Colonic mucosa (tissue), 4 donors: ENCODE results near the gene SLC41A3. TPM values are rescaled to one million over a fixed set of nuclear protein-coding genes. Genes with fewer than 3 reads are reported as not detected.

Source experiments
- DNase-seq: peaks from one replicate; pipeline ENCODE4 v3.0.0-alpha.2; 2020
- H3K27ac ChIP-seq: fragments of 200-600 bp; one replicate; pipeline ENCODE4 v1.8.0; 2021
- H3K27me3 ChIP-seq: fragments of 200-600 bp; one replicate; pipeline ENCODE4 v1.8.0; 2021
- H3K36me3 ChIP-seq: fragments of 200-600 bp; one replicate; pipeline ENCODE4 v1.8.0; 2021
- H3K4me1 ChIP-seq: fragments of 200-600 bp; one replicate; pipeline ENCODE4 v1.8.0; 2021; ENCODE audit warnings: mild to moderate bottlenecking
- H3K4me3 ChIP-seq: fragments of 200-600 bp; one replicate; pipeline ENCODE4 v1.8.0; 2021
- H3K9ac ChIP-seq, 2 donors: one replicate each; pipeline ENCODE4 v1.7.0; 2013; ENCODE audit warnings: control low read depth in 2 of 2, low read depth in 2 of 2, low read length in 2 of 2
- H3K9me3 ChIP-seq: fragments of 200-600 bp; one replicate; pipeline ENCODE4 v1.8.0; 2021
- intact Hi-C: fragments of 100-400 bp; cut with DNase I; formaldehyde crosslinking; loops from one replicate; pipeline ENCODE4 v1.14.1; 2022
- total RNA-seq, 2 donors: library from RNA; stranded (reverse); fragmentation: NEBNext Ultra II Directional in 1 of 2; extraction: Animal tissue kit (Norgen Biotek cat#: 25700) in 1 of 2; gene quantifications; one replicate each; pipeline ENCODE4 v1.2.1, GENCODE V29; 2021
- TF ChIP-seq, protein P1 (sequence below): fragments of 200-600 bp; IDR thresholded peaks from one replicate; pipeline ENCODE4 v1.8.0; 2022; ENCODE audit warnings: antibody characterized with exemption, mild to moderate bottlenecking
- donor health status: healthy.
- donor health status: DM: no; HTN: no; CAD: no.
- donor health status: DM: no; HTN: no; CAD: no.

SLC41A3 gene
- total RNA-seq, 2 donors from 2014 or later = 27.6 to 33.1 TPM

- intact Hi-C loops = no loop called here
- Histone ChIP-seq H3K27me3 (no peaks in the 10 kb centered on the region), H3K27ac (no peak overlapping the region), H3K4me3 (no peak overlapping the region), H3K9ac (no peak overlapping the region), H3K36me3 (no peaks in the 10 kb centered on the region), H3K4me1 (no peaks in the 10 kb centered on the region), H3K9me3 (no peaks in the 10 kb centered on the region)
- DNase-seq = peak; percentile 6
- TF ChIP-seq, protein P1, sequence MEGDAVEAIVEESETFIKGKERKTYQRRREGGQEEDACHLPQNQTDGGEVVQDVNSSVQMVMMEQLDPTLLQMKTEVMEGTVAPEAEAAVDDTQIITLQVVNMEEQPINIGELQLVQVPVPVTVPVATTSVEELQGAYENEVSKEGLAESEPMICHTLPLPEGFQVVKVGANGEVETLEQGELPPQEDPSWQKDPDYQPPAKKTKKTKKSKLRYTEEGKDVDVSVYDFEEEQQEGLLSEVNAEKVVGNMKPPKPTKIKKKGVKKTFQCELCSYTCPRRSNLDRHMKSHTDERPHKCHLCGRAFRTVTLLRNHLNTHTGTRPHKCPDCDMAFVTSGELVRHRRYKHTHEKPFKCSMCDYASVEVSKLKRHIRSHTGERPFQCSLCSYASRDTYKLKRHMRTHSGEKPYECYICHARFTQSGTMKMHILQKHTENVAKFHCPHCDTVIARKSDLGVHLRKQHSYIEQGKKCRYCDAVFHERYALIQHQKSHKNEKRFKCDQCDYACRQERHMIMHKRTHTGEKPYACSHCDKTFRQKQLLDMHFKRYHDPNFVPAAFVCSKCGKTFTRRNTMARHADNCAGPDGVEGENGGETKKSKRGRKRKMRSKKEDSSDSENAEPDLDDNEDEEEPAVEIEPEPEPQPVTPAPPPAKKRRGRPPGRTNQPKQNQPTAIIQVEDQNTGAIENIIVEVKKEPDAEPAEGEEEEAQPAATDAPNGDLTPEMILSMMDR = no peak
Observed at GRCh38 chr3:126036056-126036549, 47.8 kb downstream of the SLC41A3 start.

DNA sequence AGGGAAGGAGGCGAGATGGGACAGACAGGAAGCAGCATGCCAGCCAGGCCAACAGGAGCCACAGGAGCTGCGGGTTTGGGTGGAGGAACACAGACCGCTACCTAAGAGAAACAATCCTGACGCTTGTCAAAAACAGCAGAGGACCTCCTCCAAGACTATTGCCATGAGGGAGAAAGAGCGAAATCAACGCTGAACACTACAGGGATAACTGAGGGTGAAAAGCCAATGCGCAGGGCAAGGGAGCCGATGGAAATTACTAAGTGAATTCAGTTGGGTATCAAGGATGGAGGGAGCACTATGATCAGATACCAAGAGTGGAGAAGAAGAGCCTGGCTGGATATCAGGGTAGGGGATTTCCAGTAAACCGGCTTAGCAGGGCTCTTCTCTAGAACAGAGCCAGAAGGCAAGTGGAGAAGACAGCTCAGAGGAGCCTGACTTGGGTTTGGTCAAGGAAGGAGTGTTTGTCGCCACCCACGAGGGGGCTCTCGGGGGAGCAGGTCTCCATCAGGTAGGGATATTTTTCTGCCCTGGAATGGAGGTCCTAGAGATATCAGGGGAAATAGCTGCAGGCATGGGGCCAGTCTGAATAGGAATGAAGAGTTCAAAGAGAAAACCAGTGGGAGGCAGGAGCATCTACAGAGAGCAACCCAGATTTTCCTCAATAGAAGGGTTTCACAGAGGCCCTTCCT, 48.4 kb downstream of the SLC41A3 start:
- intact Hi-C loops = no loop called here
- H3K27ac ChIP-seq = no peak overlapping the region
- no peak overlapping the region for H3K9ac ChIP-seq
- H3K9me3 ChIP-seq = no peaks in the 10 kb centered on the region
- TF ChIP-seq, protein P1 = no peak
- no peaks in the 10 kb centered on the region for H3K36me3 ChIP-seq
- H3K4me1 ChIP-seq = no peaks in the 10 kb centered on the region
- DNase-seq = peak; percentile 4
- H3K4me3 ChIP-seq = no peak overlapping the region
- no peaks in the 10 kb centered on the region for H3K27me3 ChIP-seq

DNA sequence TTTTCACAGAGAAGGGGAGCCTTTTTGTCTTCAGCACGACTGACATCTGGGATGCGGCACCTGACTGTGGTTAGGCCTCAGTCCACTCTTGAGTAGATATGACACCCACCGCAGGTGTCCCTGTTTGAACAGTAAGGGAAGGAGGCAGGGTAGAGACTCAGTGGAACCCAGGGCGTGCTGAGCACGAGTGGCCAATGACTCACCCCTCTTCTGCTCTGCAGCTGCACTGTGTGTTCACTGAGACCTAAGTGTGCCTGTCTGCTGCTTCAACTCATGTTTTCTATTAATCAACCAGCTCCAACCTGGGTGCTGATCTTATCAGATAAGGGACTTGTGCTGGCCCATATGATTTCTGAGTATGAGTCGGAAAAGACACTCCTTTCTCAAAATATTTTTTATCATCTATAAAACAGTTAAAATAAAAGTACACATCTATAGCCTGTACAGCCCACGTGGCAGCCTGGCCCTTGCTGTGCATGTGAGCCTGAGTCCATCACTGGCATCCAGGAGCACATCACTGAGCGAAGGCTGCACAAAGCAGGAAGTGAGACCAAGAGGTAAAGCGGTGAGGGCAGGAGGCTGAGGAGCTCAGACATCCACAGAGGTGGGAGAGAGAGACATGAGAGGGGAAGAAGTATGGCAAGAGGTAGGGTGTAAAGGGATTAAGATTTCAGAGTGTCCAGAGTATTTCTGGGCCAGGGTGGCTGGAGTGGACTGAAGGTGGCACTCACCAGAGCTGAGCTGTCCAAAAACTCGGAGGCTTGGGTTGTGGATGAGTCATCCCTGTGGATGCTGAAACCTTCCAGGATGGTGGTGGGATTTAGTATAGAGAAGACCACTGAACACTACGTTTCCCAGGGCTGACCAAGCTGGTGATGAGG, 49.2 kb downstream of the SLC41A3 start:
- no peaks in the 10 kb centered on the region for H3K36me3 ChIP-seq
- no peak overlapping the region for H3K4me3 ChIP-seq
- no peaks in the 10 kb centered on the region for H3K4me1 ChIP-seq
- no peak overlapping the region for H3K27ac ChIP-seq
- peak; percentile 2 for DNase-seq
- H3K9ac ChIP-seq = no peak overlapping the region
- intact Hi-C loops = no loop called here
- no peaks in the 10 kb centered on the region for H3K9me3 ChIP-seq
- H3K27me3 ChIP-seq = no peaks in the 10 kb centered on the region
- TF ChIP-seq, protein P1 = no peak

DNA sequence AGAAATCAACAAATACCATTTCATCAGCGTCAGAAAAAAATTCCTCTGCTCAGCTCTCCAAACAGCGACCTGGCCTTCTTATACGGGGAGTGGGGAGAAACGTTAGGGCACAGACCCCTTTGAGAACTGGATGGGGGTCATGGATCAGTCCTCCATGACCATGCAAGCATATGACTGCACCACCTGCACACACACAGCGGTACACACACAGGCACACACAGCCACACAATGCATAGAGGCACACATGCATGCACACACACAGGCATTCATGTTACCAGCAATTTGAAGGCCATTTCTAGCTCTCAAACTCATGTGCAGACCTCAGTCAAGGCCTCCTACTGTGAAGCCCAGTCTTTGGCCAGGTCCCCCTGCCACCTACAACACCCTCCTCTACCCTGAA, 50.2 kb downstream of the SLC41A3 start:
- no peaks in the 10 kb centered on the region for H3K27me3 ChIP-seq
- DNase-seq = no peak
- intact Hi-C loops = no loop called here
- H3K4me1 ChIP-seq = no peaks in the 10 kb centered on the region
- no peak overlapping the region for H3K27ac ChIP-seq
- TF ChIP-seq, protein P1 = no peak
- H3K4me3 ChIP-seq = no peak overlapping the region
- no peaks in the 10 kb centered on the region for H3K36me3 ChIP-seq
- H3K9ac ChIP-seq = no peak overlapping the region
- H3K9me3 ChIP-seq = no peaks in the 10 kb centered on the region

- TF ChIP-seq, protein P1 = no peak
- Histone ChIP-seq H3K36me3 (no peaks in the 10 kb centered on the region), H3K9me3 (no peaks in the 10 kb centered on the region), H3K4me3 (no peak overlapping the region), H3K4me1 (no peaks in the 10 kb centered on the region), H3K9ac (no peak overlapping the region), H3K27me3 (no peaks in the 10 kb centered on the region), H3K27ac (no peak overlapping the region)
- intact Hi-C loops = no loop called here
- peak; percentile 9 for DNase-seq
Observed at GRCh38 chr3:126033051-126033745, 50.7 kb downstream of the SLC41A3 start.
